ENCODE results near the gene CALY. TPM values are rescaled to one million over a fixed set of nuclear protein-coding genes. Genes with fewer than 3 reads are reported as not detected.

The CALY gene
- total RNA-seq, 2 donors from 2014 or later = 0.75 to 1.3 TPM

GRCh38 chr10:133359554-133359971, 22.9 kb upstream of the CALY start:
- Histone ChIP-seq H3K4me3 (ENCODE audit: low read length) (no peak overlapping the region), H3K36me3 (ENCODE audit: control insufficient read depth, insufficient read depth, low read length) (peaks cover 33% of the 10 kb centered on the region), H3K9ac (ENCODE audit: extremely low read depth, low read length, poor library complexity, severe bottlenecking) (no peak overlapping the region), H3K9me3 (ENCODE audit: control insufficient read depth, low read length) (no peaks in the 10 kb centered on the region), H3K27ac (ENCODE audit: low read depth, low read length) (no peak overlapping the region), H3K27me3 (ENCODE audit: control insufficient read depth, insufficient read depth, low read length, poor library complexity, severe bottlenecking) (no peaks in the 10 kb centered on the region), H3K4me1 (ENCODE audit: control insufficient read depth, insufficient read depth, low read length) (peaks cover 13% of the 10 kb centered on the region)
- WGBS, 2 experiments (ENCODE audit: insufficient coverage in 1 of 2, insufficient read length in 1 of 2) = 66 to 88% methylated on average over 4 to 6 of the region's 6 CpGs
- Mint-ChIP-seq H3K4me1 (peaks cover 7% of the 10 kb centered on the region), H3K9me3 (no peaks in the 10 kb centered on the region), H3K27ac (no peak overlapping the region), H3K4me3 (no peak overlapping the region), H3K27me3 (ENCODE audit: insufficient read depth) (peaks cover 4% of the 10 kb centered on the region), H3K36me3 (ENCODE audit: low read depth) (peaks cover 32% of the 10 kb centered on the region)
- no peak for DNase-seq
- TF ChIP-seq CTCF (conservative IDR thresholded peaks at IDR 0.05) = no peak

- Mint-ChIP-seq H3K9me3 (no peaks in the 10 kb centered on the region), H3K36me3 (ENCODE audit: low read depth) (peaks cover 27% of the 10 kb centered on the region), H3K27ac (no peak overlapping the region), H3K4me1 (peaks cover 7% of the 10 kb centered on the region), H3K4me3 (no peak overlapping the region), H3K27me3 (ENCODE audit: insufficient read depth) (peaks cover 4% of the 10 kb centered on the region)
- WGBS, 2 experiments (ENCODE audit: insufficient coverage in 1 of 2, insufficient read length in 1 of 2) = 92 to 95% methylated on average over 11 of the region's 11 CpGs
- H3K4me3 ChIP-seq (ENCODE audit: low read length) = no peak overlapping the region
- no peak overlapping the region for H3K9ac ChIP-seq (ENCODE audit: extremely low read depth, low read length, poor library complexity, severe bottlenecking)
- TF ChIP-seq CTCF (conservative IDR thresholded peaks at IDR 0.05) = no peak
- no peak for DNase-seq
- H3K36me3 ChIP-seq (ENCODE audit: control insufficient read depth, insufficient read depth, low read length) = peaks cover 31% of the 10 kb centered on the region
- no peaks in the 10 kb centered on the region for H3K9me3 ChIP-seq (ENCODE audit: control insufficient read depth, low read length)
- H3K4me1 ChIP-seq (ENCODE audit: control insufficient read depth, insufficient read depth, low read length) = peaks cover 13% of the 10 kb centered on the region
- no peak overlapping the region for H3K27ac ChIP-seq (ENCODE audit: low read depth, low read length)
- H3K27me3 ChIP-seq (ENCODE audit: control insufficient read depth, insufficient read depth, low read length, poor library complexity, severe bottlenecking) = no peaks in the 10 kb centered on the region
Observed at GRCh38 chr10:133358925-133359310, 22.2 kb upstream of the CALY start.

GRCh38 chr10:133358162-133358924, 21.6 kb upstream of the CALY start:
- peaks cover 13% of the 10 kb centered on the region for H3K4me1 ChIP-seq (ENCODE audit: control insufficient read depth, insufficient read depth, low read length)
- H3K27me3 ChIP-seq (ENCODE audit: control insufficient read depth, insufficient read depth, low read length, poor library complexity, severe bottlenecking) = no peaks in the 10 kb centered on the region
- WGBS, 2 experiments (ENCODE audit: insufficient coverage in 1 of 2, insufficient read length in 1 of 2) = 79 to 81% methylated on average over 21 to 41 of the region's 41 CpGs
- peaks cover 4% of the 10 kb centered on the region for H3K27me3 Mint-ChIP-seq (ENCODE audit: insufficient read depth)
- no peaks in the 10 kb centered on the region for H3K9me3 ChIP-seq (ENCODE audit: control insufficient read depth, low read length)
- H3K4me3 Mint-ChIP-seq = peak overlapping the region; percentile 73
- peaks cover 23% of the 10 kb centered on the region for H3K36me3 Mint-ChIP-seq (ENCODE audit: low read depth)
- no peak for DNase-seq
- no peak overlapping the region for H3K4me3 ChIP-seq (ENCODE audit: low read length)
- no peak overlapping the region for H3K27ac Mint-ChIP-seq
- H3K9me3 Mint-ChIP-seq = no peaks in the 10 kb centered on the region
- no peak overlapping the region for H3K9ac ChIP-seq (ENCODE audit: extremely low read depth, low read length, poor library complexity, severe bottlenecking)
- peaks cover 30% of the 10 kb centered on the region for H3K36me3 ChIP-seq (ENCODE audit: control insufficient read depth, insufficient read depth, low read length)
- H3K27ac ChIP-seq (ENCODE audit: low read depth, low read length) = no peak overlapping the region
- no peak for TF ChIP-seq CTCF (conservative IDR thresholded peaks at IDR 0.05)
- H3K4me1 Mint-ChIP-seq = peaks cover 8% of the 10 kb centered on the region

Measured in endodermal cell (in vitro differentiated cells).